Fibroblast of skin of back (primary cell): ENCODE measurements around the gene AADAT.
"Not testable (repeated sequence)": the region's sequence is repeated elsewhere in the genome, so short reads cannot be mapped to it uniquely, and the experiment has no call there.

Experiments
- DNase-seq: peaks from one replicate; pipeline ENCODE4 v3.0.0-alpha.2; 2013

The AADAT gene

DNA sequence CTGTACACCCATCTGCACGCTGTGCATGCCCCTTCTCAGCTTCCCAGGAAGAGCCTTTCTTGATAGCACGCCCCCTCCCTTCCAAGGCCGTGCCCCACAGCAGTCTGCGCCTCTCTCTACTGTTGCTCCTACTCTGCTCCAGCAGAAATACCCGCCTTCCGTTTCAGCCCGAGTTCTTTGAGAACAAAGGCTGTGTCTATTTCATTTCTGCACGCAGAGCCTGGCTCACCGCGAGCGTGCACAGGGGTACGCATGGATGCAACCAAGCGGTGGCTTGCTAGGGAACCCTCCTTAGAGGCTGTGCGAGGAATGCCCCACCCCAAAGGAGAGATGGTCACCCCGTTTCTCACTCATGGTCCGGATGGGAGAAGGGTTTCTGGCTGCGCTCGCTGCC, 485 bp downstream of the AADAT start:
- peak; percentile 54 for DNase-seq

DNA sequence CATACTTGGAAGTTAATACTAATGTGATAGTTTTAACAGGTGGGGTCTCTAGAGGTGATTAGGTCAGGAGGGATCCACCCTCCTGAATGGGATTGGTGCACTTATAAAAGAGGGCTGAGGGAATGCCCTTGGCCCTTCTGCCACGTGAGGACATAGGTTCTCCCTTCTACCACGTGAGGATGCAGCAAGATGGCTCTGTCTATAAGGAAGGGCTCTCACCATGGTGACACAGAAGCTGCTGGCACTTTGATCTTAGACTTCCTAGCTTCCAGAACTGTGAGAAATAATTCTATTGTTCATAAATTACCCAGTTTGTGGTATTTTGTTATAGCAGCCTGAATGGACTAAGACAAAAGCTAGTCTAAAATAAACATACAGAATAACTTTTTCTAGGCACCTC, 1.0 kb downstream of the AADAT start:
- peak; percentile 1 for DNase-seq

DNA sequence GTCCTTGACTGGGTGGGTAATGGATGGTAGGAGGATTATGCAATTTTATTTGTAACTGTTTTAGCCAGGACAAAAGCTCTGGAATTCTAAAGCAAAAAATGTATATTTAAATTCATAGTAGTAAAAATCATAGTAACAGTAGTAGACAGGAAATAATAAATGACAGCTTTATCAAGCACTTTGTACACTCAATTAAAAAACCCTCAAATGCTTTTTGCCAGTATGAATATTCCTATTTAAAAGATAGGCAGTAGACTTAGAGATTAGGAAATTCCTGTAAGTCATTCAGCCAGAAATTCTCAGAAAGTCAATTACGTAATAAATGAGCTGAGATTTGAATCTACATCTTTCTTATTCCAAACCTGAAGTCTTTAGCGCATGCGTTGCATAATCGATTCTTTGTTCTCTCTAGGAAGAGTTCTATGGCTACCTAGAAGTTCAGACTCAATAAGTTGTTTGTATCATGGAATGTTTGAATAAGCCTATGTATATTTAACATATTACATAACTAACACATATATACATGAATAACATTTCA, 2.5 kb downstream of the AADAT start:
- no peak for DNase-seq

DNA sequence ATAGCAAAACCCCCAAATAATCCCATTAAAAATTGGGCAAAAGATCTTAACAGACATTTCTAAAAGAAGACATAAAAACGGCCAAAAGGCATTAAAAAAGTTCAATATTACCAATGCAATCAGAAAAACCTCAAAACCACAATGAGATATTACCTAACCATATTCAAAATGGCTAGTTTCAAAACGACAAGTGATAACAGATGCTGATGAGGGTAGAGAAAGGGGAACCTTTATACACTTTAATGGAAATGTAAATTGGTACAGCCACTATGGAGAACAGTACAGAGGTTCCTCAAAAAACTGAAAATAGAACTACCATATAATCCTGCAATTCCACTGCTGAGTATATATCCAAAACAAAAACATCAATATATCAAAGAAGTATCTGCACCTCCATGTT, 6.2 kb downstream of the AADAT start:
- DNase-seq = no peak

DNA sequence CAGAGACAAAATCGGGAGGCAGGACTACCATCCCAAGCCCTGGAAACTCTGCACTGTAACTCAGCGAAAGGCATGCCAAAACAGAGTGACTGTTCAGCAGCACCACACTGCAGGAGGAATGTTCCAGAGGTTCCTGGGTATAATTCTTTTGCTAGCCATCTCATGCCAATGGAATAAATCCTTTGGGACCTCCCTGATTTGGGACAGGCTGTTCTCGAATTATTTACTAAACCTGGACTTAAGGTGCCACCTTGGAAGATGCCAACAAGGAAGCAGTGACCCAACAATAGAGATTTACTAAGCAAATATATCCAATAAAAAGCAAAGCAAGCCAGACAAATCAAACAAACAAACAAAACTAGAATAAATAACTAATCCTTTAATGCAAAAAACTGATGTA, 9.3 kb downstream of the AADAT start:
- DNase-seq = peak; percentile 5

DNA sequence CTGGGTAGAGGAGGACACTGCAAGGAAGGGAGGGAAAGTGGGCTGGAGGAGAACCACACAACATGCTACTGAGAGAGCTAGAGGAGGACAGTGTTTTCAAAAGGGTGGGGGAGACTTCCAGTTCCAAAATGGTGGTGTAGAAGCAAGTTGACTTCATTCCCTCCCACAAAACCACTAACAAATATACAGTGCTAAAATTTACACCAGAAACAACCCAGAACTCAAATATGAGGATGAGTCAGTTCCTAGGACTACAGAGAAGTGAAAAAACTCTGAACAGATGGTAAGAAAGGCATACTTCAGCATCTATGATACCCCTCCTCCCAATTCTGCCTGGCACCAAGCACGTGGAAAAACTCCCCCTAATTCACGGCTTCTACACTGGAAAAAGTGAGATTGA, 9.8 kb downstream of the AADAT start:
- DNase-seq = peak; percentile 11

DNA sequence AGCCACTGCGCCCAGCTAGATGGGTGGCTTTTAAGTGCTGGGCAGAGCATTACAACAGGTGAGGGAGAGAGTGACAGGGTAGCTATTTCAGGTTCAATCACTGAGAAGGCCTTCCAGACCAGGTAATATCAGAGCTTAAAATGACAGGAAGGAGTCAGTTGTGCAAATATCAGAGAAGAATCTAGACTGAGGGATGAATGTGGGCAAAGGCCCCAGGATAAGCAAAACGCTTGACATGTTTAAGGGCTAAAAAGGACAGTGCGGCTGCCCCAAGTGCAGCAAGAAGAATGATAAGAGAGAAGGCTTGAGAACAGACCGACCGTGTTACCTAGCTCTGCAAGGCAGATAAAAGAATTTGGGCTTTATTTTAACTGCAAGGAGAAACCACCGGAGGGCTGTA, 18.6 kb downstream of the AADAT start:
- DNase-seq = no peak

DNA sequence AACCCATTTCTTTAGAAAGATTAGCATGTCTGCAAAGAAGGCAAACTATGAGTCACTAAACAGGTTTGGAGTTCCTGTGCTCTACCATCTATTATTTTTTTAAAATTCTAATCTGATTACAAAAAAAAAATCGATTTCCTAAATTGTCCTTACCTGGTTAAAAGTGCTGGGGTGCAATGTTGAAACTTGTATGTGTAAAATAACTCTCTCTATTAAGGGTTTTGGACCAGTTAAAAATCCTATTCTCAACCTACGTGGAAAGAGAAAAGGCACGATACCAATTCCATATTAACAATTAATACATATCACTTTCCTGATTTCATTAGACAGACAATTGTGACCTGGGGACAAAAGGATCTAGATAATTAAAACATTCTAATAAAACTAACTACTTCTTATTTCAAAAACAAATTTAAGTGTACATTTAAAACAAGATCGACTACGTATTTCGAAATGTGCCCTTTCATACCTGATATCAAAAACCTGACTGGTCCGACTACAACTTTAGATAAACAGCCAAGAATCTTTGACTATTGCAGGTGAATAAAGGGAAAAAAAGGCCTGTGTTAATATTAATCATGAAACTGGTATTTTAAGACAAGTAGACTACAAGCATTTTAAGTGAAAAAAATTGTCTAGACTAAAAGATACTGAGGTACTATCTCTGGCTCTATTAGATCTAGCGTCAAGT, 21.2 kb downstream of the AADAT start:
- DNase-seq = no peak

DNA sequence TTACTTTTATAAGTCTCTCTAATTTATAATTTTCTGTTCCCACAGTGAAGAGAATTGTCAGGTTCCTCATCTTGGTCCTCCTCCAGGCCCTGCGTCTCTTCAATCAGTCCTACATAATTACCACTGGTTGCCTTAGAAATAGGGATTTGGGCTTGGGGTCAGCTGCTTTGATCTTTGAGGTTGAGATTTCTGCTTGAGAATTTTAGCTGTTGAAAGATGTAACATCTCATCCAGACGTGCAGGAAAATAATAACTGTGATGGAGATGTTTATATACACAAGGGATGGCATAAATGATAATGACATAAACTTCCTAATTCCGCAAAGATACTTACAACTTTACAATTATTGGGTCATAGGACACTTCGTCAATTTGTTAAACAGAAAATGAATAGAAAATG, 30.3 kb downstream of the AADAT start:
- DNase-seq = no peak

DNA sequence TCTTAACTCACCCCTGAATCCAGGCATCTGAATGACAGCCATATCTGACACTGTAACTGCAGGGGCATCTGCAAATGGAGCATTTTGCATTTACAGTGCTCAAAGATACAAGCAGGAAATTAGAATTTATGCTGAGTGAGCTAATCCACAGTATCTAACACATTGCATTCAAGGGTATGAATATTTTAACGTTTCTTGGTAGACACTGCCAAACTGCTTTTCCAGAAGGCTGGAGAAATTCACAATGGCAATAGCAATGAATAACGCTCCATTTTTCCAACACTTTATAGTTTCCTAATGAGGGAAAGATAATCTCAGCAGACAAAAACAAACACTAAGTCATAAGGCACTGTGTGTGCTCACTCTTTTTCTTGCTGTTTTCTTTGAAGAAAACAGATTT, 30.9 kb downstream of the AADAT start:
- no peak for DNase-seq

DNA sequence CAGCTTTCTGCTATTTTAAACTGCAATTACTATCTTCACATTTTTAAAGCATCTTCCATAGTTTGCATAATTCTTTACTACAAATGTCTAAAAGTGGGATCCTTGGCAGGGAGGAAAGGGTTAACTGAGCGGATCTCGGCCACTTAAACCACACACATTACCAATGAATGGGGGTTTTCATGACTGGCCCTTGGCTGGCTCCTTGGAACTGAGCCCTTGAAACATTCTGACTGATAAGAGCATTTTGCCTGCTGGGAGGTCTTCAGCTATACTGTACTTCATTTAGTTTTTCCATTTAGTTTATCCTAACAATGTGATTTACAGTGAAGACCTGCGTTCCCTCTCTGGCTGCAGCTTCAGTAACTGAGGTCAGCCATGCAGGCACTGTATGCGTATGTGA, 31.9 kb downstream of the AADAT start:
- DNase-seq = no peak

DNA sequence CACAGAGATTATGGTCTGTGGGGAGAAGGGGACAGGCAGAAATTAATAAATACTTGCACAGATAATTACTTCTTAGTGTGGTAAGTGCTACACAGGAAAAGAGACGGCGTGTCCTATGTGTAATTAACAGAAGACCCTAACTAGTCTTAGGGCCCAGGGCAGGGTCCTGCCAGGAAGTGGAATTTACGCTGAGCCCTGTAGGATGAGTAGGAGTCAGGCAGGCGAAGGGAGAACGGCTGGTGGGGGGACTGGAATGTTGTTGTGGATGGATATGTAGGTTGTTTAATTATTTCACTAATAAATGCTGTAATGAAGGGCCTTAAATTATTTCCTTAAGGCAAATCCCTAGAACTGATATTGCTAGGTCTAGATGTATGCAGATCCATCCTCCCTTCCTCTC, 36.8 kb downstream of the AADAT start:
- no peak for DNase-seq

DNA sequence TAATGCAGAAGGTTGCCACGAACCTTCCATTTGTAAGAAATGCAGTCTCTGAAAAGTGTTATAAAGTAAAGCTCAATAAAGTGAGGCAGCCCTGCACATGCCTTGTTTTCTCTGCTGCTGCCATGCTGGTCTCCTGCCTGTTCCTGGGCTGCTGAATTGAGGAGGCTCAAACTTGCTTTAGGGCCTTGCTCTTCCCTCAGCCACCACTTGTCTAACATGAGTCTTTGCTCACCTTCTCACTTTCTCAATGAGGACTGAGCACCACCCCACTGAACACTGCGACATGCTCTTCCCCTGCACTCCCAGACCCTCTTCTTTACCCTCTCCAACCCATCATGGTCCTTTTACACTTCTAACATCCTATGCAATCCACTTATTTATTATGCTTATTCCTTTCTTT, 38.4 kb downstream of the AADAT start:
- no peak for DNase-seq

DNA sequence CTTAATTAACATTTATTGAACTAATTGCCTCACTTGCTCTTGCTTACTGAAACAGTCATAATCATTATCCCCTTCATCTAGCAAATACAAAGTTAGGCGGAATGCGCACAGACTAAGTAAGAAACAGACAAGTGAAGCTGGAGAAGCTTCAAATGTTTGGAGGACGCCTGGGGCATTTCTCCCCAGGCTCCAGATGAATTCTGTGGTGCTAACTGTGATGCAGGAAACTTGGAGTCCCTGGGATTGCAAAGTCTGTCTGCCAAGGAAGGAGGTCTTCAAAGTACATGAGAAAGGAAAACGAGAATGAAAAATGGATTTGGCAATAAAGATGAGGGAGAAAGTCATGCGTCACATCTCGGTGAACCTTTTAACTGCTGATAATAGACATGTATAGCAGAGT, 40.0 kb downstream of the AADAT start:
- DNase-seq = no peak

DNA sequence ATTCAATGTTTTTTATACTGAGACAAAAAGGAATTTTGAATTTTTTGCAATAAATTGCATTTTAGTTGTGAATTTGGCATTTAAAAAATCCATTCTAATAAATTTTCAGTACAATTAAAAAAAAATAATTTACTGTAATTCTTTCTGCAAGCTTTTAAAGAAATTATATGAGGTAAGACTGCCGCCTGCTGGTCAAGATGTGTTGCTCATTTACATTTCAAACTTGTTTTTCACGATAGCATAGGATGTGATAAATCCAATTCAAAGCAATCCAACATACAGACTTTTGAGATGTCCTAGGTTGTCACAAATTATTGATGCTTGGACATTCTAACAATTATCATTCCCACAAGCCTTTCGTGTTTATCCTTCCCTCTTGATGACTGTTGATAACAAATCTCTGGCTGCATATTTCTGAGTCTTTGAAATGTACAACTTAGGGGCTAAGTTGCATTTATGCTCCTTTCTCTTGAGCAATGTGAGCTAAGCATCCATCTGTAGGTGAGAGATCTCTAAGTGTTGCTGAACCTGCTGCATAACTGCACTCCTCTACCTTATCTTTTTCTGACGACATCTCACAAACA, 41.9 kb downstream of the AADAT start:
- DNase-seq = peak; percentile 64

DNA sequence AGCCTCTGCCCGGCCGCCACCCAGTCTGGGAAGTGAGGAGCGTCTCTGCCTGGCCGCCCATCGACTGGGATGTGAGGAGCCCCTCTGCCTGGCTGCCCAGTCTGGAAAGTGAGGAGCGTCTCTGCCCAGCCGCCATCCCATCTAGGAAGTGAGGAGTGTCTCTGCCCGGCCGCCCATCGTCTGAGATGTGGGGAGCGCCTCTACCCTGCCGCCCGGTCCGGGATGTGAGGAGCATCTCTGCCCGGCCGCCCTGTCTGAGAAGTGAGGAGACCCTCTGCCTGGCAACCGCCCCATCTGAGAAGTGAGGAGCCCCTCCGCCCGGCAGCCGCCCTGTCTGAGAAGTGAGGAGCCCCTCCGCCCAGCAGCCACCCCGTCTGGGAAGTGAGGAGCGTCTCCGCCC, 43.6 kb downstream of the AADAT start:
- not testable (repeated sequence) for DNase-seq

DNA sequence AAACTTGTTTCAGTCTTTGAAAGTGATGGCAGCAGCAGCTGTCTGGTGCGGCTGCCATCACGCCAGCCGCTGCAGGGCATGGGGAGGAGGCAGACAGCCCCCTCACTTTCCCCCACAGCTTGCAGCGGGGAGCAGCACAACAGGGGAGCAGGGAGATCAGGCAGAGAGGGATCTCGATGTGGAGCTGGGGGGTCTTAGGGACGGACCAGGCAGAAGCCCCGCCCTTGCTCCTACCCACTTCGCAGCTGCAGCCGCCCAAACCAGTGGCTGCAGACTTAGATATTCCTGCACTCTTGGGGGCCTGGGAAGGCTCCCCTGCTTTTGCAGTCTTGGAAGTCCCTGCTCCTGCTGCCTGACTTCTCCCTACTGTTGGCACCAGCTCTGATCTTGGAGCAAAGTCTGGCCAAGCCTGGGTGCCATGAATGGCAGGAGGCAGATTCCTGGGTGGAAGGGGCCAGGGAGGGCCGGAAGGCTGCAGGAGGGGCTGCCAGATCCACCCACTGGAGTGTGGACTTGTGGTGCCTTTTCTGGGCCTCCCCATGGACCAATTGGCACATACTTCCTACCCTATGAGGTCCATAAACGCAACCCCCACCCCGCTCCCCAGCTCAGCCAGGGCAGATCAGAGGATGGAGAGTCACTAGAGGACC, 49.6 kb downstream of the AADAT start:
- no peak for DNase-seq

DNA sequence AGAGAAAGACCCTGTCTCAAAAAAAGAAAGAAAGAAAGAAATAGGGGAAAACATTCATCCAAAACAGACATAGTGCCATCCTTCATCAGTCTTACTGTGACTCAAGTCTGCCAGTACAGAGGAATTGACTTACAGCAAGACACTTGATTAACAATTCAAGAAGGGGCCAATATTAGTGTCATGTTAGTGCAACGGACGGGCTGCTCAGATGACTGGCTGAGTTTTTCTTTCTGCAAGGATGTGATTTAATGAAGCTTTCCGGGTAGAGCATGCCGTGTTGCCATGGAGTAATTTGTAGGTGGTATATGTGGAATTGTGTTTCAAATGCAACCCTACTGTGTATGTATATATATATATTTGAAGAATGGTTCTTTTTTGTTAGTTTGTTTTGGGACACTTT, 51.0 kb downstream of the AADAT start:
- no peak for DNase-seq

DNA sequence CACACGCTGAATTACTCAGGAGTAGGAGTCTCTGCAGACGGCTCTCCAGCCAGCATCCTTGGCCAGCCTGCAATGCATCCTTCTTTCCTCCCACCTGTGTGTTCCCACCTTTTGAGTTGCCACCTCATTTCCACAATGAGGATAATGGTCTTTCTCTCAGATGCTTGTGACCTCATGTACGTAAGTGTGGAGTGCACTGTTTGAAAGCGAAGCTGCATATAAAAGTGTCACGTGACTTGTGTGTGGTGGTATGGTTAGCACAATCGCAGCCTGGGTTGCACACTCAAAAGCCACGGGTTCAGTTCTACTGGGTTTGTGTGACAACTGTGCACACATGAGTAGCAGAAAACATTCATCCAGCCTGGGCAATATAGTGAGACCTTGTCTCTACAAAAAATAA, 51.5 kb downstream of the AADAT start:
- no peak for DNase-seq

DNA sequence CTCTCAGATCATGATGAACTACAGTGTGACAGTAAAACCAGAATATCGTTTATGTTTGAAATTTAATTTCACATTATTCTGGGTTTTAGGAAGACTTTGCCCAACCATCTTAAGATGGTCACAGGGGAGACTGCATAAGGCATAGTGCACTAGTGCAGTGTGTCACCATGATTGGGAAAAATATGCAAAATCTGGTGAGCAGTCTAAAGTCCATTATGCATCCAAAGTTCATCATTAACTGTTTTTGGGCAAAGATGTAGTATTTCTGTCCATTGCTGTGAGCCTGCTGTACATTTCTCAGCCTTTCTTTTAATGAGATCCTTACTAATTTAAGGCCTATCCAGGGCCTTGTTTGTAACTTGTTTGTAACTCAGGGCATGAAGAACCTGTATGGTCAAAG, 52.3 kb downstream of the AADAT start:
- no peak for DNase-seq

DNA sequence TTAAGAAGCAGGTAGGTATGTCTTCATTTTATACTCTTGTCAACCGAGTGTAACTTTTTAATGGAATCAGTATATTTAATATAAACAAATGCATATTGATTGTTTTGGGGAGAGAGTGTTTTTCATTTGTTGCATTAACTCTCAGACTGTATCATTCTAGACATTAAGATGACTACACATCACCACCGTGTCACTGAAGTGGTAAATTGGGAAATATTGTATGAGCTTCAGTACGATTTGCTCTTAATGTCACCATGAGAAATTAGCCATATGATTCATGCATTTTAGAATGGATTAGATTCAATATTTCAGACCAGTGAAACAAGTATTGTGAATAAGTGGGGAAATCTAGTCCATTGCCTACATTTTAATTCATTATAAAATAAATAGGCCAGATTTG, 53.9 kb downstream of the AADAT start:
- DNase-seq = no peak

DNA sequence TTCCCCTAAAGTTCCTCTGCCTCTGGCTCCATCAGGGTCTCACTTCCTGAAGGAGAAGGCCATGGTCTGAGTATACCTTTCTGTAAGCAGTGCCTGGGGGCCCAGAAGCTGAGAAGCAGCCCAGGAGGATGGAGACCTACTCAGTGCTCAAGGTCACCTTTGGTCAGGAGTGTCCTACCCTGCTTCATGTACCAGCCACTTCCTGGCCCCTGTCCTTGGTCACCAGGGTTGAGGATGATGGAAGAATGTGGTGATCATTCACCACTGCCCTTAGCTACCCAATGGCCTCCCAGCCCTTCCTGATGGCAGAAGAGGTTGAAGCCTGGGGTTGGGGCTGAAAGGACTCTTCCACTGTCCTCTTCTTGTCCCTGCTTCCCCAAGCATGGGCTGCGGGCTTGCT, 54.5 kb downstream of the AADAT start:
- no peak for DNase-seq

DNA sequence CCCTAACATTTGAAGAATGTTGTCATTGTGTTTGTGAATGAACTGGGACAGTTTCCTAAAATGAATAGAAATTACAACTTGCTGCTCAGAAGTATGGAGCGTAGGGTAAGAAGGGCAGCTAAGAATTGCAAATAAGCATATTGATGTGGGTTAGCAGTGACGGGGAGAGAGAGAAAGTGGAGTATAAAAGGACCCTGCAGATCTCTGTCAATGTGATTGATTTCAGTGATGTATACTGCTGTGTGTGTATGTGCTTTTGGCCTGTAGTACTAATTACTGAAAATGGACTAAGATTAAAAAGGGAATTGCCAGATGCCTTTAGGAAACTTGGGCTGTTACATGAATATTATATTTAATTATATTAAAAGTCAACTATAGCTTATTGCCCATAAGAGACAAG, 55.8 kb downstream of the AADAT start:
- DNase-seq = no peak

DNA sequence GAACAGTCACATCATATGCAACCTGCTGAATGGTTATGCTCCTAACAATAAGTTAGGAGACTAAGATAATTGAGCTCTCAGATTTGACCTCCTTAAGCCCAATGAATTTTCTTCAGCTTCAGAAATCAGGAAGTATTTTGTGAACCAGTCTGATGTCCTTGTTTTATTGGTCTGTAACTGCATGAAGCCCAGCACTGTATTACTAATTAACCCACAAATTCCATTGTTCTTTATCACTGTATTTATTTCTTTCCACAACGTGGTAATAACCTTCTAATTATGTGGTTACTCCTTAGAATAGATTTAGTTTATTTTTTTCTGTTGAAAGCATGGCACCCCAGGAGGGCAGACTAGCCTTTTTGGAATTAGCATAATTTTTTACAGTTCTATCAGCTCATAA, 59.6 kb downstream of the AADAT start:
- DNase-seq = no peak
